Memory B cell (primary cell): ENCODE data around the gene A3GALT2.

Experiments used
- ATAC-seq: fragments of 150-1000 bp; cut with Tn5 transposase; 2 replicates; pipeline ENCODE4 v1.10.0; 2021; ENCODE audit warnings: low read depth, mild to moderate bottlenecking, moderate library complexity
- DNase-seq, 2 donors: peaks; one replicate each; pipeline ENCODE4 v3.0.0; 2022; ENCODE audit warnings: low spot score in 2 of 2
- H3K27ac Mint-ChIP-seq: one replicate; pipeline ENCODE4 v1.8.0; 2022; ENCODE audit warnings: mild to moderate bottlenecking, moderate library complexity, mixed read lengths
- H3K27me3 Mint-ChIP-seq: one replicate; pipeline ENCODE4 v1.8.0; 2022; ENCODE audit warnings: mixed read lengths
- H3K36me3 Mint-ChIP-seq: one replicate; pipeline ENCODE4 v1.8.0; 2022; ENCODE audit warnings: mild to moderate bottlenecking, mixed read lengths
- H3K4me1 Mint-ChIP-seq: one replicate; pipeline ENCODE4 v1.8.0; 2022; ENCODE audit warnings: mixed read lengths
- H3K4me3 Mint-ChIP-seq: one replicate; pipeline ENCODE4 v1.8.0; 2022; ENCODE audit warnings: mild to moderate bottlenecking, moderate library complexity, mixed read lengths
- H3K9me3 Mint-ChIP-seq: one replicate; pipeline ENCODE4 v1.8.0; 2022; ENCODE audit warnings: mixed read lengths

Gene A3GALT2

DNA sequence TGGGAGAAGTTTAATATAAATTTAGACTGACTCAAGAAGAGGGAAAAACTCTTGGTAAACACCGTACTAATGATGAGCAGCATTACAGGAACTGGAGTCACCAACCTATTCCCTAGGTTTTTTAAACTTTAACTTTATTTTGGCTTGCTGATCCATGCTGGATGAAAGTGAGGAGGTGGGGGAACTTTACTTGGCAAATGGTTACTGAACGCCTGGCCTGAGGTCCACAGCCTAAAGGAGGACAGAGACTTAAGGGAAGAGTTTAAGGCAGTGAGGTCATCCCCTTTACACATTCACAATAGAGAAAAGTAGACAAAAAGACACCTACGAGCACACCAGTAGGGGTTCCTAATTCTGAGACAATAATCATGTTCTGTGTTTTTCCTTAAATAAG is 25.6 kb upstream of the A3GALT2 start:
- Mint-ChIP-seq H3K9me3 (no peaks in the 10 kb centered on the region), H3K27ac (no peak overlapping the region), H3K4me1 (peaks cover 33% of the 10 kb centered on the region), H3K36me3 (peaks cover 2% of the 10 kb centered on the region), H3K27me3 (no peaks in the 10 kb centered on the region), H3K4me3 (no peak overlapping the region)
- no peak for ATAC-seq
- no peak for DNase-seq

- Mint-ChIP-seq H3K4me3 (no peak overlapping the region), H3K27me3 (no peaks in the 10 kb centered on the region), H3K4me1 (peaks cover 29% of the 10 kb centered on the region), H3K9me3 (no peaks in the 10 kb centered on the region), H3K27ac (no peak overlapping the region), H3K36me3 (peaks cover 2% of the 10 kb centered on the region)
- DNase-seq, result no peak
- no peak for ATAC-seq
Measured at GRCh38 chr1:33344896-33345560, 24.1 kb upstream of the A3GALT2 start.

DNA sequence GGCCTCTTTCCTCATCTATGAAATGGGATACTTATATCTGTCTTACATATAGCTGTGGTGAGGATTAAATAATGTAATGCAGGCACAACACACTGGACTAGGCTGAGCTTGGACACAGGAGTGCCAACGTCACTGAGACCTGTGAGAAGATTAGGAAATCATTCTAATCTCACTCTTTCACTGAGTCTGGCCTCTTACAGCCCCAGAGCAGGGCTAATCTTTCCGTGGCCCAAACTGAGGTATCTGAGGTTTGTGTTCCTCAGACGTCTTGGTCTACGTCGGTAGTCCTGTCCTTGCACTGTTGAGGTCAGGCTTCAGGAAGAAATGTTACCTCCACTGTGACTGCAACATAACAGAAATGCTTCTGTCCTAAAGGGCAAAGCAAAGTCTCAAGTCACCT is 22.6 kb upstream of the A3GALT2 start:
- H3K4me3 Mint-ChIP-seq, result no peak overlapping the region
- no peaks in the 10 kb centered on the region for H3K27me3 Mint-ChIP-seq
- no peak for ATAC-seq
- peaks cover 26% of the 10 kb centered on the region for H3K4me1 Mint-ChIP-seq
- H3K9me3 Mint-ChIP-seq, result no peaks in the 10 kb centered on the region
- DNase-seq, result no peak
- peaks cover 2% of the 10 kb centered on the region for H3K36me3 Mint-ChIP-seq
- no peak overlapping the region for H3K27ac Mint-ChIP-seq

GRCh38 chr1:33342041-33342723 is 21.3 kb upstream of the A3GALT2 start:
- Mint-ChIP-seq H3K4me3 (no peak overlapping the region), H3K27ac (no peak overlapping the region), H3K4me1 (peaks cover 22% of the 10 kb centered on the region), H3K36me3 (peaks cover 2% of the 10 kb centered on the region), H3K9me3 (no peaks in the 10 kb centered on the region), H3K27me3 (no peaks in the 10 kb centered on the region)
- ATAC-seq (no peak), DNase-seq (no peak)

GRCh38 chr1:33341190-33341589 is 20.3 kb upstream of the A3GALT2 start:
- no peak for ATAC-seq
- no peak overlapping the region for H3K27ac Mint-ChIP-seq
- H3K9me3 Mint-ChIP-seq, result no peaks in the 10 kb centered on the region
- H3K36me3 Mint-ChIP-seq, result peaks cover 2% of the 10 kb centered on the region
- H3K27me3 Mint-ChIP-seq, result no peaks in the 10 kb centered on the region
- peaks cover 14% of the 10 kb centered on the region for H3K4me1 Mint-ChIP-seq
- peak overlapping the region; percentile 12 for H3K4me3 Mint-ChIP-seq
- no peak for DNase-seq

DNA sequence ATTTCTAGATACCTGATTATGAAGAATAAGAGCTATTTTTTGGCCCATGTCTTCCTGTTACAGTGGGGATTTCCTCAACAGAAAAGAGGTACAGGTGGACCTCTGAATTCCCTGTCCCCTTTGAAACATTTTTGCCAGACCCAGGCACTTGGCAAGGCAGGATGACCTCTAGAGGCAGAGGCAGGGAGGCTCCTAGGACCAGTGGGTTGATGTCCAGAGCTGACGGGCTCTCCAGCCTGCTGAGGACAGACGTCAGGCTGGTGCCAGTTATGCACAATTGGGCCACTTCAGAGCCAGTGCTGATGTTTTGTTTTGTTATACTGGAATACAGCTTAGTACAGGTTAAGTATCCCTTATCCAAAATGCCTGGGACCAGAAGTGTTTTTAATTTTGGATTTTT is 18.5 kb upstream of the A3GALT2 start:
- Mint-ChIP-seq H3K27me3 (no peaks in the 10 kb centered on the region), H3K9me3 (no peaks in the 10 kb centered on the region), H3K36me3 (peaks cover 2% of the 10 kb centered on the region), H3K4me3 (no peak overlapping the region), H3K4me1 (peaks cover 17% of the 10 kb centered on the region), H3K27ac (no peak overlapping the region)
- ATAC-seq (no peak), DNase-seq (no peak)

DNA sequence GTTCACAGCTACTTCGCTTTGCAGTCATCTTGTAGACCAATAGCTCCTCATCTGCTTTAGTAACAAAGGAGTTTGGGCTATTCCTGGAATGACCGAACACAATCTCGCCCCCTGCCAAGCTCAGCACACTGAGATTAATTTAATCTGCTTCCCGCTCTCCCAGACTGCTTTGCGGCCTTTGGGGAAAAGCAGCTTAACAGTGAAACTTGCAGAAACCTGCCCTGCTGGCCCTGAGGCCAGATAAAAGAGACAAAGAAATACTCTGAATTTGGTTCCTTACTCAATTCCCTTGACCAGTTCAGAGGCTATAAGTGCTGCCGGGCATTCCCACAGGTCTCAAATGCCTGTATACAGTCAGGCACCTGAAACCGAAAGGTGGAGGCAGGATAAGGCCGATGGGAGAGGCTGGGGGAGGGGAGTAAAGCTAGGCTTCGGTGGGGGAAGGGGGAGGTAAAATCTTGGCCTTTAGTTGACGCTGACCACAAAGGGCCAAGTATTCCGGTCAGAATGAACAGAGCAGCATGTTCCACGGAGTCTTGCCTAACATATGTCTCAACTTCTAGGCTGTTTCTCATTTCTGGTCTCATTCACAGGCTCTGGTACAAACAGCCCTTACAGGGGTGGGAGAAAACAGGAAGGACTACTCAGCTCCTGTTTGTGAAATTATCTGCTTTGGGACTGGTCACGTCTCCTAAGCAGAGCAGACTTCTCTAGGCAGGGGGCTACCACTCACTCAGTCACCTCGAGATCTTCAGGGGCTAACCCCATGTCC is 17.7 kb upstream of the A3GALT2 start:
- peaks cover 3% of the 10 kb centered on the region for H3K36me3 Mint-ChIP-seq
- no peaks in the 10 kb centered on the region for H3K27me3 Mint-ChIP-seq
- DNase-seq, result no peak
- no peak overlapping the region for H3K27ac Mint-ChIP-seq
- no peaks in the 10 kb centered on the region for H3K9me3 Mint-ChIP-seq
- H3K4me3 Mint-ChIP-seq, result no peak overlapping the region
- no peak for ATAC-seq
- peaks cover 17% of the 10 kb centered on the region for H3K4me1 Mint-ChIP-seq

GRCh38 chr1:33338048-33338439 is 17.1 kb upstream of the A3GALT2 start:
- ATAC-seq (no peak), DNase-seq (no peak)
- Mint-ChIP-seq H3K27me3 (no peaks in the 10 kb centered on the region), H3K27ac (no peak overlapping the region), H3K36me3 (peaks cover 6% of the 10 kb centered on the region), H3K4me3 (no peak overlapping the region), H3K4me1 (peaks cover 17% of the 10 kb centered on the region), H3K9me3 (no peaks in the 10 kb centered on the region)

DNA sequence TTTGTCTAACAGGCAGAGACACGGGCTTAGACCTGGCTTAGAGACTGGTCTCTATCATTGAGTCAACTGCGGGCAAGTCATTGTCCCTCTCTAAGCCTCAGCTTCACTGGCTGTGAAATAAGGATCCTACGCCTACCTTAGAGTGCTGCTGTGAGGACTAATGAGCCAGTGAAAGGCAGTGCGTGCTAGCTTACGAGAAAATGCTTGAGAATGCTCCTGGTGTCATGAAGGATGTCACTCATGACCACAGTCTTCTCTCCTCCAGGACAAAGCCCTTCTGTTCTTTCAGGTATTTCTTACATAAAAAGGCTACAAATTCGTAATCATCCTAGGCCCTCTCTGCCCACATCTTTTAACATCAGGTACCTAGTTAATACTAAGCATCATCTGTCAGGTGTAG is 16.5 kb upstream of the A3GALT2 start:
- ATAC-seq (no peak), DNase-seq (no peak)
- peaks cover 14% of the 10 kb centered on the region for H3K4me1 Mint-ChIP-seq
- H3K27ac Mint-ChIP-seq, result no peak overlapping the region
- no peaks in the 10 kb centered on the region for H3K9me3 Mint-ChIP-seq
- H3K27me3 Mint-ChIP-seq, result no peaks in the 10 kb centered on the region
- H3K36me3 Mint-ChIP-seq, result peaks cover 6% of the 10 kb centered on the region
- no peak overlapping the region for H3K4me3 Mint-ChIP-seq

DNA sequence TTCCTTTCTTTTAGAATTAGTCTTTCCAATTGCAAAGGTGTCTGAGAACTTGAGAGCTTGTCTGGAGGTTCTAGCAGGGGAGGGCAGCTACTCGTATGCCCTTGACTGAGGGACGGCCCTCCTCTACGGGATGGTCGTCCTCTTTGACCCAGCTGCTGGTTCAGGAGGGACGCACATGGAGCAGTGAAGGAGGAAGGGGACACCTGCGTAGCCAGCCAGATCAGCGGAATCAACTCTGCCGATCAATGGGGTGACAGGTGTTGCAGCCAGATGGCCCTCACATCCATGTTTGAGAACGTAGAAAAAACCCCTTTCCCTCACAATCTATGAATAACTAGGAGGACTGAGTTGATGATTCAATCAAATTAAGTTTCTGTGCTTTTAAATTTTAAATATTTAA is 15.7 kb upstream of the A3GALT2 start:
- peaks cover 11% of the 10 kb centered on the region for H3K4me1 Mint-ChIP-seq

GRCh38 chr1:33335020-33335419 is 14.1 kb upstream of the A3GALT2 start:
- Mint-ChIP-seq H3K27me3 (no peaks in the 10 kb centered on the region), H3K36me3 (peaks cover 13% of the 10 kb centered on the region), H3K9me3 (no peaks in the 10 kb centered on the region), H3K27ac (peak overlapping the region; percentile 0), H3K4me3 (no peak overlapping the region), H3K4me1 (peaks cover 6% of the 10 kb centered on the region)
- ATAC-seq, result no peak
- DNase-seq, result no peak

More for the DNA sequence above, 15.7 kb upstream of the A3GALT2 start:
- Mint-ChIP-seq H3K4me3 (no peak overlapping the region), H3K36me3 (peaks cover 10% of the 10 kb centered on the region), H3K27me3 (no peaks in the 10 kb centered on the region), H3K27ac (no peak overlapping the region), H3K9me3 (no peaks in the 10 kb centered on the region)
- DNase-seq (no peak), ATAC-seq (no peak)

- Mint-ChIP-seq H3K4me3 (no peak overlapping the region), H3K36me3 (peaks cover 21% of the 10 kb centered on the region), H3K9me3 (no peaks in the 10 kb centered on the region), H3K27ac (no peak overlapping the region), H3K4me1 (peaks cover 6% of the 10 kb centered on the region), H3K27me3 (no peaks in the 10 kb centered on the region)
- DNase-seq (no peak), ATAC-seq (no peak)
Measured at GRCh38 chr1:33334081-33334552, 13.2 kb upstream of the A3GALT2 start.

DNA sequence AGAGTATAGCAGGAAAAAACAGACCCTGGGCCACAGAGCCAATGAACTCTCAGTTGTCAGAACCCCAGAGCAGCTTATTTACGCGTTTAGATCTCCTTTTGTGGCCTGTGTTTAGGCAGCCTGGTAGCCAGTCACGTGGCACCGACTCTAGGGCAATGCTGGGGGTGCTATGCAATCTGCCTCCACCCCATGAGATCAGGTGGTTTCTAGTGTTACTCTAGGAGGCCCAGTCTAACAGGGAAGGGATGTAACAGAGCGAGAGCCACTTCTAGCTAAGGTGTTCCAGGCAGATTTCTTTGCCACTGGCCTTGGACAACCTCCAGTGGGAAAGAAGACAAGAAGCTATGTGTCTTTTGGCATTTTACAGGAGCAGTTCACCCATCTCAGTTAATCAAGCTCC is 12.0 kb upstream of the A3GALT2 start:
- Mint-ChIP-seq H3K27me3 (no peaks in the 10 kb centered on the region), H3K27ac (no peak overlapping the region), H3K4me3 (no peak overlapping the region), H3K4me1 (peaks cover 4% of the 10 kb centered on the region), H3K36me3 (peaks cover 29% of the 10 kb centered on the region), H3K9me3 (no peaks in the 10 kb centered on the region)
- ATAC-seq (no peak), DNase-seq (no peak)

- Mint-ChIP-seq H3K36me3 (peaks cover 29% of the 10 kb centered on the region), H3K9me3 (no peaks in the 10 kb centered on the region), H3K4me1 (peaks cover 3% of the 10 kb centered on the region), H3K4me3 (no peak overlapping the region), H3K27me3 (no peaks in the 10 kb centered on the region), H3K27ac (no peak overlapping the region)
- ATAC-seq (no peak), DNase-seq (no peak)
Measured at GRCh38 chr1:33332357-33332789, 11.5 kb upstream of the A3GALT2 start.
